ENCODE data around the gene PLEKHA6. TPM values are rescaled to one million over a fixed set of nuclear protein-coding genes. Genes with fewer than 3 reads are reported as not detected.

Gene PLEKHA6, protein sequence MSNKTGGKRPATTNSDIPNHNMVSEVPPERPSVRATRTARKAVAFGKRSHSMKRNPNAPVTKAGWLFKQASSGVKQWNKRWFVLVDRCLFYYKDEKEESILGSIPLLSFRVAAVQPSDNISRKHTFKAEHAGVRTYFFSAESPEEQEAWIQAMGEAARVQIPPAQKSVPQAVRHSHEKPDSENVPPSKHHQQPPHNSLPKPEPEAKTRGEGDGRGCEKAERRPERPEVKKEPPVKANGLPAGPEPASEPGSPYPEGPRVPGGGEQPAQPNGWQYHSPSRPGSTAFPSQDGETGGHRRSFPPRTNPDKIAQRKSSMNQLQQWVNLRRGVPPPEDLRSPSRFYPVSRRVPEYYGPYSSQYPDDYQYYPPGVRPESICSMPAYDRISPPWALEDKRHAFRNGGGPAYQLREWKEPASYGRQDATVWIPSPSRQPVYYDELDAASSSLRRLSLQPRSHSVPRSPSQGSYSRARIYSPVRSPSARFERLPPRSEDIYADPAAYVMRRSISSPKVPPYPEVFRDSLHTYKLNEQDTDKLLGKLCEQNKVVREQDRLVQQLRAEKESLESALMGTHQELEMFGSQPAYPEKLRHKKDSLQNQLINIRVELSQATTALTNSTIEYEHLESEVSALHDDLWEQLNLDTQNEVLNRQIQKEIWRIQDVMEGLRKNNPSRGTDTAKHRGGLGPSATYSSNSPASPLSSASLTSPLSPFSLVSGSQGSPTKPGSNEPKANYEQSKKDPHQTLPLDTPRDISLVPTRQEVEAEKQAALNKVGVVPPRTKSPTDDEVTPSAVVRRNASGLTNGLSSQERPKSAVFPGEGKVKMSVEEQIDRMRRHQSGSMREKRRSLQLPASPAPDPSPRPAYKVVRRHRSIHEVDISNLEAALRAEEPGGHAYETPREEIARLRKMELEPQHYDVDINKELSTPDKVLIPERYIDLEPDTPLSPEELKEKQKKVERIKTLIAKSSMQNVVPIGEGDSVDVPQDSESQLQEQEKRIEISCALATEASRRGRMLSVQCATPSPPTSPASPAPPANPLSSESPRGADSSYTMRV
- total RNA-seq (1 to 10 TPM in 1 of 5 experiments, under 1 TPM in 4; 0.05 to 1.9 (median 0.57) TPM), polyA plus RNA-seq (under 1 TPM in 1 of 2 donors, not detected in 1; 0.24 TPM), total RNA-seq (1.9 reads per million, percentile 8 among the genes with 10 or more reads in this experiment)

DNA sequence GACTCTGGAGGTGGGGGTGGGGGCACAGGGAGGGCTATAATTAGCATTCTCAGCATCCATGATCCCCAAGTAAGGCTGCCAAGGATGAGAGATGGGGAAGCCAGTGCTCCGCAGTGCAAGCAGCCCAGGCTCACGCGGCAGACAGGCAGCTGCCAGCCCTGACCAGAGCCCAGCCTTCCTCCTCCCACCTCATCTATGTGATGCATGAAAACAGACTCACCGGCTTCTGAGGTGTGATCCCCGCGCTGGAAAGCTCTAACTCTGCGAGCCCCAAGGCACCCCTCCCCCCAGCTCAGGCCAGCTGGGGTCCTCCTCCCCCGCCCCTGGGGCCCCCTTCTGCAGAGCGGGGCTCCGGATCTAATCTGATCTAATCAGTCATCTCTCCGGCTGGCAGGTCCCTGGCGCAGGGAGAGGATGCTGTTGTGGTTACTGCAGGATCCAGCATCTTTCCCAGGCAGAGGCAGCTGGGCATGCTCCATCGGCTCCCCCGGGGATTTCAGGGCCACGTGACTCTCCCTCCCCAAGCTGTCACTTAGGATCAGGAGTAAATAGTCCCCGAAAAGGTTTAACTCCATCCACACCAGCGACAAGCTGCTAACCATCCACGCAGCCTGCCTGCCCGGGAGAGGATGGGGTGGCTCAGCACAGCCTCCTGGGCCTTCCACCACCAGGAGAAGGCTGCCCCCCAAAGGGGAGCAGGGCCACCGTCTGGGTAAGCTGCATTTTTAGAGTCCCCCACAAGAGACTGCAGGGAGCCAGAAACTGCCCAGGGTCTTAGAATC lies at the start of gene PLEKHA6:
Gene PLEKHA6 (minus strand): TSS at position 456 of the 782 bp plus-strand sequence. CDS start 86,202 bp downstream, outside the sequence.
- DNase-seq = no peak
- ATAC-seq = no peak

DNA sequence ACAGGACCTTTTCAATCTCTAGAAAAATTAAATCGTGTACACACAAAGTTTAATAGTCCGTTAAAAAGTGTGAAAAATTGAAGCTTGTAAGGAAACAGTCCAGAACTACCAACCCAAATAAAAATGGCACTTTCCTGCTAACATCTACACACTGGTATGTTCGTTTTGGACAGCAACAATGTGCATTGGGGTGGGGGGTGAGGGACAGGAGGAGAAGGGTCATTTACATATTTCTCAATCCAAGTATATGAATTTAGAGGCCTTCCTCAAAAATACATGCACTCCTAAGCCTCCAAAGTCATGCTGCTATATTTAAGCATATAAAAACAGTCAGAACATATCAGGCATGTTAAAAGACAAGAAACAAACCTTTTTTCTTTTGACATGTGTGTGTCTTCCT lies 49.4 kb upstream of the PLEKHA6 start:
- H3K27ac Mint-ChIP-seq = peak overlapping the region; percentile 97 to 100 (median 99)
- H3K9me3 Mint-ChIP-seq = no peaks in the 10 kb centered on the region
- peaks cover 13 to 25% of the 10 kb centered on the region in 2 donors for H3K4me1 ChIP-seq (ENCODE audit: control insufficient read depth in 2 of 2, insufficient read depth in 2 of 2, low read length in 2 of 2)
- peak overlapping the region; percentile 100 for H3K27ac ChIP-seq (ENCODE audit: low read depth, low read length)
- H3K4me3 ChIP-seq (ENCODE audit: low read length) = peak overlapping the region; percentile 99
- H3K36me3 ChIP-seq (ENCODE audit: control insufficient read depth in 2 of 3, insufficient read depth in 3 of 3, low read length in 3 of 3) = peaks cover 8 to 32% (median 10%) of the 10 kb centered on the region in 3 experiments
- POLR2A ChIA-PET = interaction anchor here (1.1 to 2.9 kb wide), 3 partner anchors 21 to 107 kb away, joined by 5 to 12 read pairs (median 5); partner anchors contain the start of genes MDM4 and PIK3C2B
- intact Hi-C loops (cut with micrococcal nuclease) = loop anchor here in 1 of 2 donors (5.0 kb wide), 1 partner anchor 782 kb away; the partner anchor contains the start of gene ATP2B4
- peaks cover 15 to 40% (median 27%) of the 10 kb centered on the region in 7 donors for H3K4me1 Mint-ChIP-seq
- no peaks in the 10 kb centered on the region for H3K9me3 ChIP-seq (ENCODE audit: control insufficient read depth in 2 of 3, low read length in 3 of 3)
- peak overlapping the region; percentile 92 to 99 (median 97) for H3K4me3 Mint-ChIP-seq
- ATAC-seq = no peak
- H3K27me3 Mint-ChIP-seq = no peaks in the 10 kb centered on the region
- DNase-seq = no peak
- H3K36me3 Mint-ChIP-seq = peaks cover 11 to 40% (median 26%) of the 10 kb centered on the region in 5 donors
- H3K27me3 ChIP-seq (ENCODE audit: control insufficient read depth in 2 of 2, insufficient read depth in 2 of 2, low read length in 2 of 2) = no peaks in the 10 kb centered on the region
- CTCF ChIA-PET = interaction anchor here (0.6 kb wide), 1 partner anchor 171 kb away, joined by 3 read pairs; no protein-coding TSS in a partner anchor

More for the DNA sequence above, at the start of gene PLEKHA6:
- Mint-ChIP-seq H3K27ac (no peak within 1 kb of the TSS), H3K27me3 (peaks cover 0 to 14% (median 0%) of the 10 kb centered on the region in 5 donors), H3K4me3 (peak within 1 kb of the TSS in 1 of 10 donors; percentile 62), H3K4me1 (peaks cover 7 to 14% (median 9%) of the 10 kb centered on the region in 7 donors), H3K9me3 (no peaks in the 10 kb centered on the region), H3K36me3 (no peaks in the 10 kb centered on the region)
- intact Hi-C loops (cut with micrococcal nuclease) = loop anchor here in 1 of 2 donors (5.0 kb wide), 1 partner anchor 1092 kb away; no protein-coding TSS in a partner anchor
- no peaks in the 10 kb centered on the region for H3K36me3 ChIP-seq (ENCODE audit: control insufficient read depth in 2 of 3, insufficient read depth in 3 of 3, low read length in 3 of 3)
- peaks cover 11 to 12% of the 10 kb centered on the region in 2 donors for H3K4me1 ChIP-seq (ENCODE audit: control insufficient read depth in 2 of 2, insufficient read depth in 2 of 2, low read length in 2 of 2)
- ChIA-PET POLR2A (no interaction called here), CTCF (no interaction called here)
- H3K27me3 ChIP-seq (ENCODE audit: control insufficient read depth in 2 of 2, insufficient read depth in 2 of 2, low read length in 2 of 2) = no peaks in the 10 kb centered on the region
- no peaks in the 10 kb centered on the region for H3K9me3 ChIP-seq (ENCODE audit: control insufficient read depth in 2 of 3, low read length in 3 of 3)
- no peak within 1 kb of the TSS for H3K27ac ChIP-seq (ENCODE audit: low read depth, low read length)
- H3K4me3 ChIP-seq (ENCODE audit: low read length) = no peak within 1 kb of the TSS

DNA sequence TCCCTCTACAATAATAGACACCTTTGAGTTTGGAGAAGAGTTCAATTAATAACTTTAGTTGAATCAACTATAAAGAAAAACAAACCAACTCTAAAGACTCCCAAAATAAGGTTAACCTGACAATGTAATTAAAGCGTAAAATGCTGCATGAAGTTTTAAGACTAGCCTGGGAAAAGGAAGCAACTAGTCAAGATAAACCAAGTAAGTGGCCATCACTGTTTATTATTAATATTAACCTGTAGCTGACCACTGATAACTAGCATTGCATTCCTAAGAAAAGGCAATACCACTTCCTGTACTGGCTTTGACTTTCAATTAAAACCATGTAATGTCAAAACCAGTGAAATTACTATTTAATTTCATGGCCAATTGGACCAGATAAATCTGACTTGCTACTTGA lies 48.9 kb upstream of the PLEKHA6 start:
- H3K4me3 Mint-ChIP-seq = peak overlapping the region; percentile 92 to 99 (median 97)
- peaks cover 17 to 43% (median 33%) of the 10 kb centered on the region in 7 donors for H3K4me1 Mint-ChIP-seq
- DNase-seq = no peak
- H3K36me3 ChIP-seq (ENCODE audit: control insufficient read depth in 2 of 3, insufficient read depth in 3 of 3, low read length in 3 of 3) = peaks cover 11 to 37% (median 14%) of the 10 kb centered on the region in 3 experiments
- intact Hi-C loops (cut with micrococcal nuclease) = loop anchor here in 1 of 2 donors (5.0 kb wide), 1 partner anchor 781 kb away; the partner anchor contains the start of gene ATP2B4
- ChIA-PET CTCF (interaction anchor here (0.8 to 2.2 kb wide), 2 partner anchors 10 to 11 kb away, joined by 3 to 18 read pairs; no protein-coding TSS in a partner anchor), POLR2A (interaction anchor here (1.8 to 2.9 kb wide), 3 partner anchors 10 to 108 kb away, joined by 5 to 12 read pairs (median 7); partner anchors contain the start of genes MDM4 and PIK3C2B)
- H3K27ac ChIP-seq (ENCODE audit: low read depth, low read length) = peak overlapping the region; percentile 100
- peak overlapping the region; percentile 43 to 100 (median 98) for H3K27ac Mint-ChIP-seq
- no peaks in the 10 kb centered on the region for H3K27me3 Mint-ChIP-seq
- no peaks in the 10 kb centered on the region for H3K27me3 ChIP-seq (ENCODE audit: control insufficient read depth in 2 of 2, insufficient read depth in 2 of 2, low read length in 2 of 2)
- peaks cover 11 to 42% (median 26%) of the 10 kb centered on the region in 5 donors for H3K36me3 Mint-ChIP-seq
- peaks cover 13 to 25% of the 10 kb centered on the region in 2 donors for H3K4me1 ChIP-seq (ENCODE audit: control insufficient read depth in 2 of 2, insufficient read depth in 2 of 2, low read length in 2 of 2)
- no peaks in the 10 kb centered on the region for H3K9me3 ChIP-seq (ENCODE audit: control insufficient read depth in 2 of 3, low read length in 3 of 3)
- H3K9me3 Mint-ChIP-seq = peaks cover 0 to 1% (median 0%) of the 10 kb centered on the region in 11 donors
- no peak for ATAC-seq
- peak overlapping the region; percentile 99 for H3K4me3 ChIP-seq (ENCODE audit: low read length)

DNA sequence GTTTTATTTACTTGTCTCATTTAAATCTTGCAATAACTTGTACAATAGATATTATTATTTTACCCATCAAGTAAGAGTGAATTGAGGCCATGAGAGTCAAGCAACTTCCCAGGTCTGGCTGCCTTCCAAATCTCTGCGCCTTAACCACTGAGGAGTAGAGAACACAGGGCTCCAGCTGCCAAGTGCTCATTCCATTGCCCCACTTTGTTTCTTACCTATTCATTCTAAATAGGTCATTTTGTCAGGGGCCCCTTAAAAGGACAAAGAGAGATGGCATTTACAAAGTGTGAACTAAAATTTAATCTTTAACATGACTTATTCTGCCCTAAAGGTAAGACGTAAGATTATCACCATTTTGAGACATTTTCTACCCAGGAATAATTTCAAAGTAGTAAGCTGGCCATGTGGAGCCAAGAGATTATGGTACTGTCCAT lies 48.4 kb upstream of the PLEKHA6 start:
- H3K27me3 ChIP-seq (ENCODE audit: control insufficient read depth in 2 of 2, insufficient read depth in 2 of 2, low read length in 2 of 2) = no peaks in the 10 kb centered on the region
- H3K27ac ChIP-seq (ENCODE audit: low read depth, low read length) = peak overlapping the region; percentile 100
- no peaks in the 10 kb centered on the region for H3K9me3 ChIP-seq (ENCODE audit: control insufficient read depth in 2 of 3, low read length in 3 of 3)
- H3K27ac Mint-ChIP-seq = peak overlapping the region; percentile 43 to 100 (median 98)
- peaks cover 18 to 43% (median 31%) of the 10 kb centered on the region in 7 donors for H3K4me1 Mint-ChIP-seq
- no peak for ATAC-seq
- peaks cover 13 to 25% of the 10 kb centered on the region in 2 donors for H3K4me1 ChIP-seq (ENCODE audit: control insufficient read depth in 2 of 2, insufficient read depth in 2 of 2, low read length in 2 of 2)
- POLR2A ChIA-PET = interaction anchor here (1.4 to 1.8 kb wide), 3 partner anchors 10 to 108 kb away, joined by 3 to 7 read pairs (median 5); partner anchors contain the start of gene MDM4
- peaks cover 0 to 1% (median 0%) of the 10 kb centered on the region in 11 donors for H3K9me3 Mint-ChIP-seq
- H3K36me3 Mint-ChIP-seq = peaks cover 11 to 43% (median 26%) of the 10 kb centered on the region in 5 donors
- H3K4me3 ChIP-seq (ENCODE audit: low read length) = peak overlapping the region; percentile 99
- peaks cover 11 to 38% (median 18%) of the 10 kb centered on the region in 3 experiments for H3K36me3 ChIP-seq (ENCODE audit: control insufficient read depth in 2 of 3, insufficient read depth in 3 of 3, low read length in 3 of 3)
- CTCF ChIA-PET = interaction anchor here (0.6 to 2.2 kb wide), 3 partner anchors 9 to 95 kb away, joined by 3 to 18 read pairs (median 3); no protein-coding TSS in a partner anchor
- peak in 5 of 9 donors; percentile 17 to 46 (median 30) for DNase-seq
- no peaks in the 10 kb centered on the region for H3K27me3 Mint-ChIP-seq
- intact Hi-C loops (cut with micrococcal nuclease) = loop anchor here in 1 of 2 donors (5.0 kb wide), 1 partner anchor 781 kb away; the partner anchor contains the start of gene ATP2B4
- H3K4me3 Mint-ChIP-seq = peak overlapping the region; percentile 92 to 99 (median 97)
